NCI-H2081 (cell line): ENCODE results near the gene ZNF618.

ENCODE experiments used
- DNase-seq, 2 experiments: peaks; one replicate each; lab custom pipeline; 2025; lab: John Stamatoyannopoulos, UW

The ZNF618 gene

GRCh38 chr9:113876151-113876992, at the start of gene ZNF618:
Gene ZNF618, plus strand, starts transcription at chr9:113876309. Its CDS starts 72 bp downstream, at chr9:113876381.
- DNase-seq, result peak; percentile 29 to 35

GRCh38 chr9:113828221-113828620, 47.9 kb upstream of the ZNF618 start:
- no peak for DNase-seq

GRCh38 chr9:113837334-113837733, 38.8 kb upstream of the ZNF618 start:
- no peak for DNase-seq

GRCh38 chr9:113842086-113842485, 34.0 kb upstream of the ZNF618 start:
- no peak for DNase-seq

- no peak for DNase-seq
Measured at GRCh38 chr9:113844466-113844865, 31.6 kb upstream of the ZNF618 start.

GRCh38 chr9:113851359-113851758, 24.8 kb upstream of the ZNF618 start:
- no peak for DNase-seq

GRCh38 chr9:113851873-113852272, 24.2 kb upstream of the ZNF618 start:
- no peak for DNase-seq

GRCh38 chr9:113853333-113853732, 22.8 kb upstream of the ZNF618 start:
- DNase-seq, result no peak

- no peak for DNase-seq
Measured at GRCh38 chr9:113854310-113854709, 21.8 kb upstream of the ZNF618 start.

- no peak for DNase-seq
Measured at GRCh38 chr9:113857875-113858274, 18.2 kb upstream of the ZNF618 start.

GRCh38 chr9:113858282-113858681, 17.8 kb upstream of the ZNF618 start:
- DNase-seq, result no peak

- no peak for DNase-seq
Measured at GRCh38 chr9:113863345-113863744, 12.8 kb upstream of the ZNF618 start.

- no peak for DNase-seq
Measured at GRCh38 chr9:113868501-113868900, 7.6 kb upstream of the ZNF618 start.

- DNase-seq, result no peak
Measured at GRCh38 chr9:113872485-113873143, 3.5 kb upstream of the ZNF618 start.

- no peak for DNase-seq
Measured at GRCh38 chr9:113873446-113873845, 2.7 kb upstream of the ZNF618 start.

GRCh38 chr9:113873926-113874325, 2.2 kb upstream of the ZNF618 start:
- DNase-seq, result no peak

GRCh38 chr9:113875459-113876150, 504 bp upstream of the ZNF618 start:
- peak in 1 of 2 experiments; percentile 12 for DNase-seq

GRCh38 chr9:113876993-113877368, 872 bp downstream of the ZNF618 start:
- DNase-seq, result no peak

- no peak for DNase-seq
Measured at GRCh38 chr9:113879318-113879717, 3.2 kb downstream of the ZNF618 start.

GRCh38 chr9:113879911-113880310, 3.8 kb downstream of the ZNF618 start:
- DNase-seq, result no peak

GRCh38 chr9:113882181-113882580, 6.1 kb downstream of the ZNF618 start:
- DNase-seq, result no peak

- no peak for DNase-seq
Measured at GRCh38 chr9:113882636-113883164, 6.6 kb downstream of the ZNF618 start.
